ENCODE results near the gene LRRN2.

GRCh38 chr1:204571128-204571527 lies 114.4 kb downstream of the LRRN2 start:
- no peak for TF ChIP-seq CTCF (IDR thresholded peaks at IDR 0.05)
- no peak for TF ChIP-seq ZNF281 (CRISPR knock-in tag; IDR thresholded peaks at IDR 0.05)
- TF ChIP-seq GABPB1 (CRISPR knock-in tag; IDR thresholded peaks at IDR 0.05), result no peak
- no peak for TF ChIP-seq PREB (CRISPR knock-in tag; IDR thresholded peaks at IDR 0.05; ENCODE audit: borderline replicate concordance)
- no peak for TF ChIP-seq ZBTB21 (CRISPR knock-in tag; IDR thresholded peaks at IDR 0.05; ENCODE audit: borderline replicate concordance)
- no peak for TF ChIP-seq SMAD3 (CRISPR knock-in tag; IDR thresholded peaks at IDR 0.05; ENCODE audit: borderline replicate concordance)
- no peak for TF ChIP-seq OVOL2 (CRISPR knock-in tag; IDR thresholded peaks at IDR 0.05; ENCODE audit: borderline replicate concordance)
- TF ChIP-seq MAX (CRISPR knock-in tag; IDR thresholded peaks at IDR 0.05), result no peak
- no peak for TF ChIP-seq SP1 (CRISPR knock-in tag; conservative IDR thresholded peaks at IDR 0.05)
- TF ChIP-seq ZNF423 (CRISPR knock-in tag; IDR thresholded peaks at IDR 0.05), result no peak
- TF ChIP-seq ATF2 (CRISPR knock-in tag; IDR thresholded peaks at IDR 0.05; ENCODE audit: borderline replicate concordance, low read depth), result no peak
- TF ChIP-seq NFE2L1 (CRISPR knock-in tag; IDR thresholded peaks at IDR 0.05), result no peak
- TF ChIP-seq MLX (CRISPR knock-in tag; IDR thresholded peaks at IDR 0.05), result no peak

All from WTC11 (cell line).